NCI-H128 (cell line): ENCODE data around the gene SPINK9.

Source experiments
- DNase-seq: peaks from one replicate; lab custom pipeline; 2025; ENCODE audit not compliant: unreplicated experiment; lab: John Stamatoyannopoulos, UW

The SPINK9 gene

GRCh38 chr5:148364343-148364742 is 29.0 kb downstream of the SPINK9 start:
- no peak for DNase-seq

GRCh38 chr5:148368299-148368698 is 32.9 kb downstream of the SPINK9 start:
- no peak for DNase-seq

GRCh38 chr5:148372166-148372725 is 36.9 kb downstream of the SPINK9 start:
- no peak for DNase-seq

- DNase-seq: no peak
These were observed 37.5 kb downstream of the SPINK9 start for GRCh38 chr5:148372893-148373292.

- no peak for DNase-seq
These were observed 39.5 kb downstream of the SPINK9 start for GRCh38 chr5:148374690-148375360.

- DNase-seq: no peak
These were observed 40.8 kb downstream of the SPINK9 start for GRCh38 chr5:148376198-148376597.

GRCh38 chr5:148378670-148379069 is 43.3 kb downstream of the SPINK9 start:
- DNase-seq: no peak

GRCh38 chr5:148379340-148379739 is 44.0 kb downstream of the SPINK9 start:
- no peak for DNase-seq

GRCh38 chr5:148381906-148382305 is 46.5 kb downstream of the SPINK9 start:
- no peak for DNase-seq

- DNase-seq: no peak
These were observed 47.6 kb downstream of the SPINK9 start for GRCh38 chr5:148382961-148383360.

GRCh38 chr5:148383564-148384379 is 48.4 kb downstream of the SPINK9 start, which contains the start of gene FBXO38:
TSS of gene FBXO38 (plus strand) at chr5:148383958. CDS start at chr5:148394777, 10,819 bp downstream.
- DNase-seq: peak; percentile 92

- DNase-seq: no peak
These were observed 49.0 kb downstream of the SPINK9 start for GRCh38 chr5:148384380-148384737.

GRCh38 chr5:148385094-148385493 is 49.7 kb downstream of the SPINK9 start:
- no peak for DNase-seq

GRCh38 chr5:148386041-148386440 is 50.7 kb downstream of the SPINK9 start:
- no peak for DNase-seq

GRCh38 chr5:148387325-148387724 is 52.0 kb downstream of the SPINK9 start:
- no peak for DNase-seq

- no peak for DNase-seq
These were observed 53.3 kb downstream of the SPINK9 start for GRCh38 chr5:148388696-148389095.
